Endometrial microvascular endothelial cells (primary cell): ENCODE measurements around the gene SLC22A31. TPM values are rescaled to one million over a fixed set of nuclear protein-coding genes. Genes with fewer than 3 reads are reported as not detected.

ENCODE experiments used
- in situ Hi-C: cut with HindIII; loops from 2 replicates; pipeline ENCODE4 v1.10.0; 2017; ENCODE audit warnings: low sequenced_read_pairs, low pct_unique_long_range_greater_than_20kb; ENCODE audit errors: inconsistent ontology term
- total RNA-seq: library from RNA; depleted of rRNA; stranded (reverse); fragments of >200 nt; gene quantifications from one replicate; pipeline ENCODE4 v1.2.3, GENCODE V29; 2015; ENCODE audit errors: inconsistent ontology term

The SLC22A31 gene
- total RNA-seq, 1 donor from 2014 or later = not detected

GRCh38 chr16:89156740-89157645 lies 43.3 kb downstream of the SLC22A31 start:
- in situ Hi-C loops = no loop called here

DNA sequence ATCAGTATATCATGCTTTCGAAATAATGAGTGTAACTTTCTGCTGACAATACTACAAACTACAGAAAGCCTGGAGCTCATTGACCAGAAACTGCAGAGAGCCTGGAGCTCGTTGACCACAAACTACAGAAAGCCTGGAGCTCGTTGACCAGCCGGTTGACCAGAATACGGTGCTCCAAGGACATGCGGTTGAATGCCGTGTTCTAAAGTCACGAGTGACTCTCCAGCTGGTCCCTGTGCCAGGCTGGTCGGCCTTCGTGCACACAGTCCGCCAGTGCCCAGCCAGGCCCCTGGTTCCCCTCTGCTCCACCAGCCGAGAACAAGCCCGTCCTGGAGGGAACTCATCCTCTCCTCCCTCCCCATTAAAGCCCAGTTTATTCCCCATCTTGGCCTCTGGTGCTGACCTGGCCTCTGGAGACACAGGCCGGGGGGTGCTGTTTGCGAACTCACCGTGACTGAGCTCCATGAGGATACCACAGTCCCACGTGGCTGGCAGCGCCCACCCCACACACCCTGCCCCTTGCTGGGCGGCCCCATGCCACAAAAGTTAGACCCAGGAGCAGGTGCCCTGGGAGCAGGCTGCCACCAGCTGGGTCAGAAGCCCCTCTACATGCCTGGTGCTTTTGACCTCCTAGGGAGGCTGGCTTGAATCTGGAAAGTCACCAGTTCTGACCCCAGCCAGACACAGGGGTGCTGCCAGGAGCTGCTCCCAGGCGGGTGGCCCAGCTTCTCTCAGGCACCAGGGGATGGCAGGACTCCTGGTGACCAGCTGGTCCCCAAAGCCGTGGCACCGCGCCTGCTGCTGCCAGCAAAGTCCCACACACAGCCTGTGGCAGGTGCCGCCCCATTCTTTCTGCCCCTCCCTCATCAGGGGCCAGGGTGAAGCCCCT lies 44.2 kb downstream of the SLC22A31 start:
- in situ Hi-C loops = no loop called here

- in situ Hi-C loops = no loop called here
These were observed 45.1 kb downstream of the SLC22A31 start for GRCh38 chr16:89155184-89155679.

DNA sequence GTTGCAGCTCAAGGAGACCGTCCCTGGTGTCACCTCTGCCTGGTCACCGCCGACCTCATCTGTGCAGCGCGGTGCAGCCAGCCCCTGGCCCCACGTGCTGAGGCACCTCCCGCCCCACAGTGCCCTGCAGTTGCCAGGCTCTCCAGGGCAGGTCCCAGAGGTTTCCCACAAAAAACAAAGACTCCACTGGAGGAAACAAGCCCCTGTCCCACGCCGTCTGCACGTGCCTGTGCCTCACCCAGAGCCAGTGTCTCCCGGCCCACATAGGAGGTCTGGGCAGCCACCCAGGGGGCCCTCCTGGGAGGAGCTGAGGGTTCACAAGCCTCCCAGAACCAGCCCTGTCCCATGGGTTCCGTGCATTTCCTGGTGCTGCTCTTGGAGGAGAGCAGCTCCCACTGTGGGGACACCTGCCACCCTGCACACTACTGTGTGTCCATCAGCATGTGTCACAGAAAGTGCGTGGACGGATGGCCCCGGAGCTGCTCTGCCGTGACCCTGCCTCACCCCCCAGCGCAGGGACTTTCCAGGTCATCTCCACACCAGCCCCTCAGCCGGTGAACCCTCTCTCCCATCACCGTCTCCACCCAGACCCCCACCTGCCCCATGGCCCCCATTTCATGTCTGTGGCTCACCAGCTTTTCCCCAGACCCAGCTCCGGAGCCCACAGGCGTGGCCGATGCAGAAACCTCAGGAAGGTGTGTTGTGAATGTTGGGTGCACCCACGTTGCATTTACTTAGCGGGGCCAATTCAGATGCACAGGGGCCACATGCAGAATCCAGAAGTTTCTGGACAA lies 45.8 kb downstream of the SLC22A31 start:
- in situ Hi-C loops = no loop called here

DNA sequence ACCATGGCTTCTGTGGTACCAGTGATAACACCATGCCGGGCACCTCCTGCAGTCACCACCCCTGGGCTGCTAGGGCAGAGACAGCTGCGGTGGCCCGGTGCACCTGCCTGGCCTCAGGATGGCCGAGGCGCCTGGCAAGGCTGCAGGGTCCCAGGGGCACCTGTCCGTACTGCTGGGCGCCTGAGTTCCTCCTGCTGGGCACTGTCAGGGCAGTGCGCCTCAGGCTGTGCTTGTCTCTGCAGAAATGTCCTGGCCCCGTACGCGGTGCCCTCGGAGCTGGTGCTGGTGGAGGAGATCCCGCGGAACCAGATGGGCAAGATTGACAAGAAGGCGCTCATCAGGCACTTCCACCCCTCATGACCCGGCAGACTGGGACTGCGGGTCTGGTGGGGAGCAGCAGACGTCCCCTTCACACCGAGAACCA lies 46.5 kb downstream of the SLC22A31 start:
- in situ Hi-C loops = no loop called here

- in situ Hi-C loops = no loop called here
These were observed 47.3 kb downstream of the SLC22A31 start for GRCh38 chr16:89152831-89153700.

- in situ Hi-C loops = no loop called here
These were observed 49.4 kb downstream of the SLC22A31 start for GRCh38 chr16:89150981-89151380.

DNA sequence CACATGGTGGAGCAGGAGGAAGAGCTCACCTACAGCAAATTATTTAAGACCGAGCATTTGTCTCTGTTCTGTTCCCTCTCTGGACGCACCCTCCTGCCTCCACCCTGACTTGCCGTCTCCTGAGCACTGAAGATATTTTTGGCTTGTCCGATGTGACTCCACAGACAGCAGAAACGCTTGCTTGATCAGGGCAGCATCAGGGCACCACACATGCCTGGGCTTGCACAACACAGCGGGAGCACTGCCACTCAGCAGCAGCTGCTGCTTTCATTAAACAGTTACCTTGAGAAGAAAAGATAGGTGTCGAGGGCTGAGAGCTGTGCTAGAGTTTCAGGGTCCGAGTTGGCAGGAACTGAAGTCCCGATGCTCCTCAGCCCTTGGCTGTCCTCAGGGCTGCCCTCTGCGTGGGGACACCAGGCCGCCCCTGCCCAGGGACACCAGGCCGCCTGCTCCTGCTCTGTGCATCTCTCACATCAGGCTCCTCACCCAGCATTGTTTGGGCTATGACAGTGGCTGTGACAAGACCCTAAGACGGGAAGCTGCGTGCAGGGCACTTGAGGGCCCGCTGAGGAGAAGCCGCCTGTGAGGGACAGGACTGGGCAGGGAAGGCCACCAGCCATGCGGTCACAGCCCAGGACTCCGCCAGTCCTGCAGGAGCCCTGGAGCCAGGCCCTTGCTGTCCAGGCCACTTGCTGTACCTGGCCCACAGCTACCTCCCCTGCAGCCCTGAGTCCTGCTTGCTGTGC lies 50.1 kb downstream of the SLC22A31 start:
- in situ Hi-C loops = no loop called here

- in situ Hi-C loops = no loop called here
These were observed 51.0 kb downstream of the SLC22A31 start for GRCh38 chr16:89149386-89149785.

DNA sequence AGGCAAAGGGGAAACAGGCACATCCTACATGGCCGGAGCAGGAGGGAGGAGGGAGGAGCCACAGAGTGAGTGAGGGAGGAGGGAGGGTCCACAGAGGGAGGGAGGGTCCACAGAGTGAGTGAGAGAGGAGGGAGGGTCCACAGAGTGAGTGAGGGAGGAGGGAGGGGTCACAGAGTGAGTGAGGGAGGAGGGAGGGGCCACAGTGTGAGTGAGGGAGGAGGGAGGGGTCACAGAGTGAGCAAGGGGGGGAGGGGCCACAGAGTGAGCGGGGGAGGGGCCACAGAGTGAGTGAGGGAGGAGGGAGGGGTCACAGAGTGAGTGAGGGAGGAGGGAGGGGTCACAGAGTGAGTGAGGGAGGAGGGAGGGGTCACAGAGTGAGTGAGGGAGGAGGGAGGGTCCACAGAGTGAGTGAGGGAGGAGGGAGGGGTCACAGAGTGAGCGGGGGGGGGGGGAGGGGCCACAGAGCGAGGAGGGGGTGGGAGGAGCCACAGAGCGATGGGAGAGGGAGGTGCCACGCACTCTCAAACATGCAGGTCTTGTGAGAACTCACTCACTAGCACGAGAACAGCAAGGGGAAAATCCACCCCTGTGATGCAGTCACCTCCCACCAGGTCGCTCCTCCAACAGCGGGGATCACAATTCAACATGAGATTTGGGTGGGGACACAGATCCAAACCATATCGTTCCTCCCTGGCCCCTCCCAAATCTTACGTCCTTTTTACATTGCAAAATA lies 53.1 kb downstream of the SLC22A31 start:
- in situ Hi-C loops = no loop called here

DNA sequence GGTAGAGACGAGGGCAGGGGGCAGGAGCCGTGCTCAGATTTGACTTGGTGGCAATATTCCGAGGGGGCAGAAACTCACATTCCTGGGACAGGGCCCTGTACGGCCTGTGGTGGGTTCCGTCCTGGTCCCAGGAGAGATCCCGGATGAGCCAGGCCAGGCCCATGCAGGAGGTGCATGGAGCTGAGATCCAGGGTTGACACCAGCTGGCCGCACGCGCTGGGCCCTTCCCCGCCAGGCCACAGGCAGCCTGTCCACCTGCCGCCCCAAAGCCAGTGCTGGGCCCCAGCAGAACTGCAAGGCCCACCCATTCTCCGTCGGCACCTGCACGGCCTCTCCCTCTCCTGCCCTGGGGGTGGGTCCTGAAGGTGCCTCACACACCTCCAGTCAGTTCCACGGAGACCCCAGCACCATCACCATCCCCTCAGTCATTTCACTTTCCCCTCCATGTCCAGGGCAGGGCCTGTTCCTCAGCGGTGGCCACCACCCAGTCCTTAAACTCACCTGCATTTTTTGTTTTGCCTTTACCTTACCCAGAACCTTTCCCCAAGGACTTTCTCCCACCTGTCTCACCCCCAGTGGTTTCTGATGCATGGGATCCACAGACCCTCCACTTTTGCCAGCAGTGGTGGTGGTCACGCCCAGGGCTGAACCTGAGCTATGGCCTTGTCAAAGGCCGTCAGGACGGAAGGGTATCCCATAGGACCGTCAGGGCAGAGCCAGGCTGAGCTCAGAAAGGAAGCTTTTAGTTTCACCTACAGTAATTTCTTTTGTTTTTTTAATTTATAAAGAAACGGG lies 53.9 kb downstream of the SLC22A31 start:
- in situ Hi-C loops = no loop called here

Other genes with a start within 250 kb of the SLC22A31 start
- not detected for gene CBFA2T3, start 223.3 kb downstream of the SLC22A31 start, total RNA-seq
- gene ACSF3, start 106.7 kb downstream of the SLC22A31 start, total RNA-seq = 29.0 TPM
- not detected for gene CDH15, start 28.8 kb downstream of the SLC22A31 start, total RNA-seq
- 3.2 TPM for gene ZNF778, start 17.2 kb upstream of the SLC22A31 start, total RNA-seq